ENCODE measurements around the gene ERFE.

ERFE gene

DNA sequence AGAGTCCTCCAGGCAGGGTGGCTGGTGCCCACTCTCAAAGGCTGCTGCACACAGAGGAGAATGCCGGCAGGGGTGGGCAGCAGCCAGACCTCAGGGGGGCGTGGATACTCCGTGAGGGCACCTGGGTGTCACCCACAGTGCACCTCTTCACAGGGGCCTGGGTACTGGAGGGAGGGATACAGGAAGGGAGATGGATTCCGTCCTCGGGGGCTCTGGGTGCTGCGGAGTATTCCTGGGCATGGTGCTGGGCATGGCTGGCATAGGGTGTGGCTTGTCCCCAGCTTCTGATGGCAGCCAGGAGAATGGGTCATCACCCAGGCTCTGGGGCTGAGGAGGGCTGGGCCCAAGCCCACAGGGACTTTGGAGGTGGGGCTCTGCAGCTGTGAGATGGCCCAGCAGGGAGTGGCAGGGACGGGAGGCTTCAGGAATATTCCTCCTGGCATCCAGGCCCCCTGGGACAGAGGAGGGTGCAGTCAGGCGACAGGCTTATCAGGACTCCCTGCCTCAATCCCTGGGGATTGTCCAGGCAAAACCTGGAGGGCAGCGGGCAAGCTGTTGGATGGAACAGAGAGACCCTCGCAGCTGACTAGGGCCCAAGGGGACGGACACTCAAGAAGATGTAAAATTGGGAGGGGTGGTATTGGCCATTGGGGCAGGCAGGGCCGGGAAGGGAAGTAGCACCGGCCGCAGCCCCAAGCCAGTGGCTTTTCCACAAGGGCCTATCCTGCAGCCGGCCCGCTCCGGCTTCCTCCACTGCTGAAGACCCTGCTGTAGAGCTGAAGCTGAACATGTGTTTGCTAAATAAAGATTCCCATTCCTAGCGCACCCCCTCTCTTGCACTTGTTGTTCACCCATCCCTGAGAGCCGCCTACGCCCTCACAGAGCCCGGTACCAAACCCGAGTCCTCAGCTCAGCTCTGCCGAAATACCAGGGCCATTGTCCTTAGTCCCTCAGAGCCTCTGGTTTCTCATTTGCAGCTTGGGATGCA is 26.0 kb upstream of the ERFE start:
- Histone ChIP-seq H3K27me3 (no peaks in the 10 kb centered on the region), H3K9ac (no peak overlapping the region), H4K20me1 (no peaks in the 10 kb centered on the region), H3K4me2 (peak overlapping the region; percentile 80), H3K9me3 (no peaks in the 10 kb centered on the region), H3K4me3 (no peak overlapping the region), H3K4me1 (peaks cover 80% of the 10 kb centered on the region), H3K36me3 (no peaks in the 10 kb centered on the region), H3K27ac (peak overlapping the region; percentile 87)
- no peak for TF ChIP-seq Cebpa-rat (IDR thresholded peaks at IDR 0.05)

DNA sequence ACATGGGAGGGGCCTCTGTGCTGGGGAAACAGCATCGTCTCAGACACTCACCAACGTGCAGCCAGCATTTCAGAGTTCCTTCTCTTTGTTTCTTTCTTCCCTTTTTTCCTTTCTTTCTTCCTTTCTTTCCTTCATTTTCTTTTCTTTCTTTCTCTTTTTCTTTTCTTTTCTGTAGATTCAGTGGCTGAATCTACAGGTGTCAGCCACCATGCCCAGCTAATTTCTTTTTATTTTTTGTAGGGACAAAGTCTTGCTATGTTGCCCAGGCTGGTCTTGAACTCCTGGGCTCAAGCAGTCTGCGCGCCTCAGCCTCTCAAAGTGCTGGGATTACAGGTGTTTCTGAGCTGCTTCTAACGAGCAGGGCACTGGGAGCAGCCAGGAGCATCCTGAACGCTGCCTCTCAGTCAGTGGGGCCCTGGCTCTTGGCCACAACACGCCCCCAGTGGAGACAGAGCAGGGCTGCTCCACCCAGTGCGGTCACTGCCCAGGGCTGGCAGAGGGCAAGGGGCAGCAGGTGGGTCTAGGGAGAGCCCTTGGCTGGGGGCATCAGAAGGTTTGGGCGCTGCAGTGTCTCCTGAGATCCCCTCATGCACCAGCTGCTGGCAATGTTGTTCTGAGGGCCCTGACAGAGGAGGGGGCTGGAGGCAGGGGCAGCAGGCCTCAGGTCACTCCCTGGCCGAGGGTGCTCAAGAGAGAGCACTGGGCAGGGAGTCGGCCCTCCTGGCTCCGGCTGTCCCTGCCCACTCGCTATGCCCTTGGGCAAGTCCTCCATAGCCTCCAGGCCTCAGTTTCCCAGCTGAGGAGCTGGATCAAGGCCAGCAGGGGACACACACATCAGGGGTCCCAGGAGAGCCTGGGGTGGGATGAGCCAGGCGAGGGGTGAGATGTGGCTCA is 25.0 kb upstream of the ERFE start:
- Histone ChIP-seq H3K4me2 (peak overlapping the region; percentile 80), H3K9me3 (no peaks in the 10 kb centered on the region), H3K4me3 (no peak overlapping the region), H3K9ac (no peak overlapping the region), H3K36me3 (no peaks in the 10 kb centered on the region), H3K27ac (peak overlapping the region; percentile 87; the same call in 1 of the 2 replicates), H4K20me1 (no peaks in the 10 kb centered on the region), H3K27me3 (no peaks in the 10 kb centered on the region), H3K4me1 (peaks cover 80% of the 10 kb centered on the region)
- no peak for TF ChIP-seq Cebpa-rat (IDR thresholded peaks at IDR 0.05)

DNA sequence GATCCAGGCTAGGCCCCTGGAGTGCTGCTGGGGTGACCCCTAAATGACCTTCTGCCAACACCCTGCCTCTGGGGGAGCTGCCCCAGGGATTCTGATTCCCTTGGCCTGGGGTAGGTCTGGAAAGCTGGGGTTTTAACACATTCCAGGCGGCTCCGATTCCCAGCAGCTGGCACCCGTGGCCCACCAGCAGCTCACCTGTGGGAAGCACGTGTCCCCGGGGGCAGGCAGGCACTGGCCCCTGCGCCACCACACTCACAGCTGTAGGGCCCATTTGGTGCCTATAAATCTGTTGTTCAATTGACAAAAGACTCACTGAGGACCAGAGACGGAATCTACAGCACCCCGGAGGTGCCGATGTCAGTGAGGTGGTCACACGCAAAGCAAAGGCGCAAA is 24.4 kb upstream of the ERFE start:
- no peak overlapping the region for H3K4me3 ChIP-seq
- no peak for TF ChIP-seq Cebpa-rat (IDR thresholded peaks at IDR 0.05)
- peak overlapping the region; percentile 87; the same call in 1 of the 2 replicates for H3K27ac ChIP-seq

DNA sequence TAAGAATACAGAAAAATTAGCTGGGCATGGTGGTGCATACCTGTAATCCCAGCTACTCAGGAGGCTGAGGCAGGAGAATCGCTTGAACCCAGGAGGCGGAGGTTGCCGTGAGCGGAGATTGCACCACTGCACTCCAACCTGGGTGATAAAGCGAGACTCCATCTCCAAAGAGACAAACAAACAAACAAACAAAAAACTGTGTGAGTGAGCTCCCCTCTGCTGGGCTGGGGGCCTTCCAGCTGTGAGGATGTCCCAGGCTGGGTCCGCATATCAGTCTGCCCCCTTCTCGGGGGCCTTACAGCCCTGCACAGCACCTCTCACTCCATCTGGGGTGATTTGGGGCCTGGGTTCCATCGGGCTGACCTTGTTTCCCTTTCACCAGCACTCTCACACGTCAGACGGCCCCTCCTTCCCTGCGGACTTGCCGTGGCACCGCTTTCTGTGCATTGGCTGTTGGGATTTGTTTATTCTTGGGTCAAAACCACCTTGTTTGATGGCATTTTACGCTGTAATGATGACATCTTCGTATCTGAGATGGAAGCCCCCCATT is 23.1 kb upstream of the ERFE start:
- peaks cover 83% of the 10 kb centered on the region for H3K4me1 ChIP-seq
- H3K4me2 ChIP-seq, result no peak overlapping the region
- H3K27ac ChIP-seq, result no peak overlapping the region
- H3K9ac ChIP-seq, result no peak overlapping the region
- H3K36me3 ChIP-seq, result peaks cover 3% of the 10 kb centered on the region
- no peaks in the 10 kb centered on the region for H3K27me3 ChIP-seq
- H3K4me3 ChIP-seq, result no peak overlapping the region
- TF ChIP-seq Cebpa-rat (IDR thresholded peaks at IDR 0.05), result no peak
- H4K20me1 ChIP-seq, result no peaks in the 10 kb centered on the region
- H3K9me3 ChIP-seq, result no peaks in the 10 kb centered on the region

More for the DNA sequence above, 24.4 kb upstream of the ERFE start:
- H3K9me3 ChIP-seq, result no peaks in the 10 kb centered on the region
- peaks cover 83% of the 10 kb centered on the region for H3K4me1 ChIP-seq
- no peaks in the 10 kb centered on the region for H4K20me1 ChIP-seq
- H3K27me3 ChIP-seq, result no peaks in the 10 kb centered on the region
- H3K4me2 ChIP-seq, result peak overlapping the region; percentile 80; the same call in 1 of the 2 replicates
- no peaks in the 10 kb centered on the region for H3K36me3 ChIP-seq
- no peak overlapping the region for H3K9ac ChIP-seq

DNA sequence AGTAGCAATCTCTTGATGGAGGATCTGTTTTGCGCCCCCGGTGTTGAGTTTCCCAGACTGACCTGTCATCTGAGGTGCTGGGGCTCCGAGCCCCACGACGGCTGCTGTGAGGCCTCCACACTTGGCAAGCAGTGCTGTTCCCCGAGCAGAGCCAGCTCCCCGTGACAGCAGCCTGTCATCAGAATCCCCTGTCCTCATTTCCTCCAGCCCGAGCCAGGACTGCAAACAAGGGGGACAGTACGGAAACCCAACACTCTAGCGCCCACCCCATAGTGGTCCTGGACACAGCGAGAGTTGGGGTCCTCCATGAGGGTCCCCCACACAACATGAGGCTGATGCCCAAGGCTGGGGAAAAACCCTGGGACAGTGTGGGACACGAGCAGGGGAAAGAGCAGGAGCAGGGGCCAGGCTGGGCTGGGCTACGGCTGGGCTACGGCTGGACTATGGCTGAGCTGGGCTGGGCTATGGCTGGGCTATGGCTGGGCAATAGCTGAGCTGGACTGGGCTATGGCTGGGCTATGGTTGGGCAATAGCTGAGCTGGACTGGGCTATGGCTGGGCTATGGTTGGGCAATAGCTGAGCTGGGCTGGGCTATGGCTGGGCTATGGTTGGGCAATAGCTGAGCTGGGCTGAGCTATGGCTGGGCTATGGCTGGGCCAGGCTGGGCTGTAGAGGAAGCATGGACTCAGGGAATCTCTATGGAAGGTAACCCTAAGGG is 21.8 kb upstream of the ERFE start:
- H3K4me2 ChIP-seq, result peak overlapping the region; percentile 97
- H4K20me1 ChIP-seq, result no peaks in the 10 kb centered on the region
- H3K4me3 ChIP-seq, result no peak overlapping the region
- H3K4me1 ChIP-seq, result peaks cover 83% of the 10 kb centered on the region
- H3K9me3 ChIP-seq, result no peaks in the 10 kb centered on the region
- peak; percentile 55; the same call in 1 of the 2 replicates for TF ChIP-seq Cebpa-rat (IDR thresholded peaks at IDR 0.05)
- H3K9ac ChIP-seq, result no peak overlapping the region
- peak overlapping the region; percentile 91 for H3K27ac ChIP-seq
- peaks cover 13% of the 10 kb centered on the region for H3K36me3 ChIP-seq
- no peaks in the 10 kb centered on the region for H3K27me3 ChIP-seq

DNA sequence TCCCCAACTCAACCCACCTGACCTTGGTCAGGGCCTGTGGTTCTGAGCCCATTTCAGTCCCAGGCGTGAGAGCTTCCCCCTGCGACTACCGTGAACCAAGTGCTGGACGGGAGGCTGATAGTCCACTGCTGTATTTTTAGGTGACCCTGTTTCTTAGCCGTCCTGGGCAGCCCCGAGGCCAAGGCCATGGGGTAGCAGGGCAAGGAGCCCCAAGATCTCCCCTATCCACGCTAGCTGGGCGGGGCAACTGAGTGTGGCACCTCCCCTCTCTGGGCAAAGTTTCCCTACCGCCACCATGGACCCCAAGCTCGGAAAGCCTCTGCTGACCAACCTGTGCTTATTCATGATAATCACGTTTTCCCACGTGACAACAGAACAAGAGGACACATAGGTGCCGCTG is 20.9 kb upstream of the ERFE start:
- Histone ChIP-seq H4K20me1 (no peaks in the 10 kb centered on the region), H3K27me3 (no peaks in the 10 kb centered on the region), H3K4me2 (peak overlapping the region; percentile 97), H3K27ac (peak overlapping the region; percentile 91), H3K9ac (peak overlapping the region; percentile 83), H3K36me3 (peaks cover 20% of the 10 kb centered on the region), H3K9me3 (no peaks in the 10 kb centered on the region), H3K4me3 (peak overlapping the region; percentile 61; the same call in 1 of the 2 replicates), H3K4me1 (peaks cover 83% of the 10 kb centered on the region)
- no peak for TF ChIP-seq Cebpa-rat (IDR thresholded peaks at IDR 0.05)

DNA sequence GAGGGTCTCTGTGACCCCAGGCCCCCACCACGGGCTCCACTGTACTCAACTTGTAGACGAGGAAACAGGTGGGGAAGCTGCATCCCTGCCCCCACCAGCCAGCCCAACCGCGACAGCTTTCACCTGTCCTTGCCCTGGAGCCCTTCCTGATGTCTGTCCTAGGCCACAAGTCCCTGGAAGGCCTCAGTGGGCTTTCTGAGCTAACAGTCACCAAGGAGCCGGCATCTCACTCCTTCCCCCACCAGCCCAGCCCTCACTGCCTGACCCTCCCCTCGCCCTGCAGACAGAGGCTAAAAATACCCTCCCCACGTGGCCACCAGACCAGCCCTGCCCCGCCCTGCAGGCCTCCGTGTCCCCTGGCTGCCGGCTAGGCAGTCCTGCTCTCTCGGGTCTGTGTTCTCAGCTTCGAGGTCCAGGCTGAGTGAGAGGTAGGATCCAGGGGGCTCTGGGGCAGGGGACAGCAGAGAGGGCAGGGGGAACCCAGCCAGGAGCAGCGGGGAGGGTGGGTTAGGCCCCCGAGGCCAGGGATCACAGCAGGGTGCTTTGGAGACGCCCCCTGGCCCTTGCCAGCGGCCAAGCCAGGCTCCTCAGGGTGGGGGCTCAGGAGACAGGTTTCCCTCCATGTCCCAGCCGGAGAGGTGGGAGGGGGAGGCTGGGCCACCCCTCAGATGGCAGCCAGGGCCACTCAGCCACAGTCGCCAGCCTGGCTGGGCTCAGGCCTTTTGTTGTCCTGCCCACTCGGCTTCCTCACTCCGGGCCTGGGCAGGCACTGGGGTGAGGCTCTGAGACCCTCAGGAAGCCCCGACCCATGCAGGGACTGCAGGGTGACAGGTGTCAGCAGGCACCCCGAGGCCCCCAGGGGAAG is 20.2 kb upstream of the ERFE start, which contains the start of gene KLHL30:
Gene KLHL30 (plus strand): TSS at position 338 of the 865 bp plus-strand sequence. CDS start 2,087 bp downstream, outside the sequence.
- Histone ChIP-seq H3K4me3 (peak within 1 kb of the TSS; percentile 61), H4K20me1 (no peaks in the 10 kb centered on the region), H3K4me1 (peaks cover 83% of the 10 kb centered on the region), H3K9me3 (no peaks in the 10 kb centered on the region), H3K36me3 (peaks cover 20% of the 10 kb centered on the region), H3K4me2 (peak within 1 kb of the TSS; percentile 97), H3K27me3 (no peaks in the 10 kb centered on the region), H3K27ac (peak within 1 kb of the TSS; percentile 91), H3K9ac (peak within 1 kb of the TSS; percentile 83)
- no peak for TF ChIP-seq Cebpa-rat (IDR thresholded peaks at IDR 0.05)

Data from BLaER1 (cell line).